GM19455 (cell line): ENCODE results near the gene DDX46.
"Not testable (repeated sequence)": the region's sequence is repeated elsewhere in the genome, so short reads cannot be mapped to it uniquely, and the experiment has no call there.

Experiments used
- ATAC-seq: cut with Tn5 transposase; IDR thresholded peaks from one replicate; pipeline ENCODE4 v1.9.1; 2021; ENCODE audit not compliant: unreplicated experiment

Gene DDX46

DNA sequence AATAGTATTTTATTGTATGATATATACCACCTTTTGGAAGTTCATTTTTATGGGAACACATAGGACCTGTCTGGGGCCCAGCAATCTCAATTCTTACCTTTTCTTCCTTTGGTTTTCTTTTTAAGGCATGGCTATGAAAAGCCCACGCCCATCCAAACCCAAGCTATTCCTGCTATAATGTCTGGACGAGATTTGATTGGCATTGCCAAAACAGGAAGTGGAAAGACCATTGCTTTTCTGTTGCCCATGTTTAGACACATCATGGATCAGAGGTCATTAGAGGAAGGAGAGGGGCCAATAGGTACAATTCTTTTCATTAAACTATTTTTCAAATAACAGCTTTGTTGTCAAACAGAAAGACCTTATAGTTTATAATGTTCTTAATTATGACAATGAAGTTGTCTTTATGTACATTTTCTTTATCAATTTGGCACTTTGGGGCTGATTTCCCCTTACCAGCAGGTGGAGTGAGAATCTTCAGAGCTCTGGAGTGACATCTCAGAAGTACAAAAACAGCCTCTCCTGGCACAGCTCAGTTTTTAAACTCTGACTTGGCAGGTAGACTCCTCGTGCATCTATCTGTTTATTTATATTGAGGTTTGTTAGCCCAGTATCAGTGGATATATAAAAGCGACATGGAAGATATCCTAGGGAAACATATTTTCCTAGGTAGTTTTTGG is 25.8 kb downstream of the DDX46 start:
- ATAC-seq: no peak

DNA sequence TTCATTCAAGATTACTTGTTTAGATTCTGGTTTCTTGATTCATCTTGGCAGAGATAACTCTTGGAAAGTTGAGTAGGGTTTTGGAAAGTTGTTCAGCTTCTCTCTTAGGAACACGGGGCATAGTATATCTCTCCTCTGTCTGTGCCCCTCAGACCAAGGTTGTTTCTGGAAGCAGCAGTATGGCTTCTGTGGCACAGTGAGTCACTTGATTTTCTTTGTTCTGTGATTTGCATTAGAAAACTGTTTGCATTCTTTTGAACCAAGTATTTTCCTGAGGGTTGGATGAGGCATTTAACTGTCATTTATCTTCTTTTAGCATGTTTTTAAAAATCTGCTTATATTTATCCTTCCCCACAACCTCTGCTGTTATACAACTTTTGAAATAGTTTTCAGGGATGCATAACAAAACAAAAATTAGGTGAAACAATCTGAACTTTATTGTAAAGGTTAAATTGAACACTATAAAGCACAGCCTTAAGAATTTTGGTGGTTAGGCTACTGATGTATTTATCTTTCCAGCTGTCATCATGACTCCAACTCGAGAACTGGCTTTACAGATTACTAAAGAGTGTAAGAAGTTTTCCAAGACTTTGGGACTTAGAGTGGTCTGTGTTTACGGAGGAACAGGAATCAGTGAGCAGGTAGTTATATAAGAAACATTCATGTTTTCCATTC is 26.5 kb downstream of the DDX46 start:
- no peak for ATAC-seq

DNA sequence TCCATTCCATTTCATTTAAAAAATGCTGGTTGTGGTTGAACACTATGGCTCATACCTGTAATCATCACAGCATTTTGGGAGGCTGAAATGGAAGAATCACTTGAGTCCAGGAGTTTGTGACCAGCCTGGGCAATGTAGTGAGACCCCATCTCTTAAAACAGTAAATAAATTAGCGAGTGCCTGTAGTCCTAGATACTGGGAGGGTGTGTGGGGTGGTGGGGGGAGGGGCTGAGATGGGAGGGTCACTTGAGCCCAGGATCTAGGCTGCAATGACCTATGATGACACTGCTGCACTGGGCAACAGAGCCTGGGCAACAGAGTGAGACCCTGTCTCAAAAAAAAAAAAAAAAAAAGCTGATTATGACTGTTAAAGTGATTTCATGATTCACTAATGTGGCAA is 29.1 kb downstream of the DDX46 start:
- no peak for ATAC-seq

DNA sequence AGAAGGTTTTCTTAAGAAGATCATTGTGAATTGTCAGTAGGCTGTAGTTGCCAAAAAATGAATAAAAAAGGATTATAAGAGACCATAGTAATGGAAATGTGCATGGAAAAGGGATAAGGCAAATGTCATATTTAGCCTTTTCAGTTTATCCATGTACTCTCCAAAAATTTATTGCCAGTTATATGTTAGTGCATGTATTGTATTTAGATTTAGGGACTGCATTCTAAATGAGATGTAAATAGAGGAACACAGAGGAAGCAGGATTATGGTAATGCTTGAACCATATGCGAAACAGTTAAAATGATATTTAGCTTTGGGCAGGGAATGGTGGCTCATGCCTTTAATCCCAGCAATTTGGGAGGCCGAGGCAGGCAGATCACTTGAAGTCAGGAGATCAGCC is 33.0 kb downstream of the DDX46 start:
- no peak for ATAC-seq

DNA sequence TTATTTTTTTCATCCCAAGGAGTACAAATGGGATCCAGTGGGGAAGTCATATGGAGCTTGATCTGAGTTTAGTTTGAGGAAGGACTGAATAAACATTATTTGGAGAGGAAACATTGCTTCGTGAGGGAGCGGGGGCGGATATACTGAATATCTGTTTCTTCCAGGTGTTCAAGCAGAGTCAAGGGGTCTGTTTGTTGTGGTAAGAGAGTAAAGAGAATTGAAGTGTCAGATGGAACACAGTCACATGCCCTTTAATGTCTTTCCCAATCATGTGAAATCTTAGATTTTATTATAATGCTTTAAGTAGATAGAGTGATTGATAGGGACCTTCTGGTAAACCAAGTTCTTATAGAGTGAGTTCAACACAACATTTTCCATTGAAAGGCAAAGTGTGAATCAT is 33.7 kb downstream of the DDX46 start:
- ATAC-seq: no peak

DNA sequence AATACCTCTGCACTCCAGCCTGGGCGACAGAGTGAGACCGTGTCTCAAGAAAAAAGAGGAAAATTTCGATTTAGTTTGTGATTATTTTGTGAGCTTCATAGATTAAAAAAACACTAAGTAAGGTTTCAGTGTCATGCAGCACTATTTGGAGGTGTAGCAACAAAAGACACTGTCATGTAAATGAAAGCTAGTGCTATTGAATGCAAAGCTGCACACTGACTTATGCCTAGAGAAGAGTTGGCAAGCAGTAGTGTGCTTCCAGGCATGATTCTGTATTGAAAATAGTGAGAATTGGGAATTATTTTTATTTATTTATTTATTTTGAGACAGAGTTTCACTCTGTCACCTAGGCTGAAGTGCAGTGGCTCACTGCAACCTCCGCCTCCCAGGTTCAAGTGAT is 34.5 kb downstream of the DDX46 start:
- no peak for ATAC-seq

DNA sequence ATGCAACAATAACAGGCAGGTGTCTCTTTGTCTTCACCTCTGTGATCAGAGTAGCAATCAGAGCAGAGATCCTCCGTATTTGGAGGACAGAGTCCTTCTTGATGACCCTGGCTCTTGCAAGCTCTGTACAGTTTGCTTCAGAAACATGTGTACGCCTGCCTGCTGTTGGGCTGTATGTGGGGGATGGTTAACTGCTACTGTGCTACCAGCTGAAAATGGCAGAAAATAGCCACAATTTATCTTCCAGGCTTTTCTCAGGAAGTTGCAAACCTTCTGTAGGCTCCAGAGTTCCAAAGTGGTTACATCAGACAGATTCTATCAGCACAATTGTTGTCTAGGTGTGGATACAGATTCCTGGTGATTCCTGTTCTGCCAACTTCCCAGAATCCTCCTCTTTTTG is 35.5 kb downstream of the DDX46 start:
- ATAC-seq: no peak

DNA sequence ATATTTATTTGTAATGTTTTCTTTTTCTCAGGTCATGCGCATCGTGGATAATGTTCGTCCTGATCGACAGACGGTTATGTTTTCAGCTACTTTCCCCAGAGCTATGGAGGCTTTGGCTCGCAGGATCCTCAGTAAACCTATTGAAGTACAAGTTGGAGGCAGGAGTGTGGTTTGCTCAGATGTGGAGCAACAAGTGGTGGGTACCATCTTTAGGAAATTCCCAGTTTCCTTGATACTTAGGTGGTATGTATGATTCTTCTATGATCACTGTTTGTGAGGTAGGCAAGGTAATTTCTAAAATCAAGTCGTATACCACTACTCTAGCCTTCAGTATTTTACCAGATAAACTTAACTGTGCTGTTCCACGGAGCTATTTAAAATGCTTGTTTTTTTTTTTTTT is 36.2 kb downstream of the DDX46 start:
- ATAC-seq: no peak

DNA sequence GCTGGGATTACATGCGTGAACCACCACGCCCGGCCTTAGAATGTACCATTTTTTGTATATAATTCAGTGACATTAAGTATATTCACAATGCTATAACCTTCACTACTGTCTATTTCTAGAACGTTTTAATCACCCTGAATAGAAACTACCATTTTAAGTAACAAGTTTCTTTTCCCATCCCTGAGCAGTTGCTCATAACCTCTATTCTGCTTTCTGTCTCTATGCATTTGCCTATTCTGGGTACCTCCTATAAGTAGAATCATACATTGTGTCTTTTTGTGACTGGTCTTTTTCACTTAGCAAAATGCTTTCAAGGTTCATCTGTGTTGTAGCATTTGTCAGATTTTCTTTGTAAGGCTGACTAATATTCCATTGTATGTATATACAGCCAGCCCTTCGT is 39.9 kb downstream of the DDX46 start:
- no peak for ATAC-seq

DNA sequence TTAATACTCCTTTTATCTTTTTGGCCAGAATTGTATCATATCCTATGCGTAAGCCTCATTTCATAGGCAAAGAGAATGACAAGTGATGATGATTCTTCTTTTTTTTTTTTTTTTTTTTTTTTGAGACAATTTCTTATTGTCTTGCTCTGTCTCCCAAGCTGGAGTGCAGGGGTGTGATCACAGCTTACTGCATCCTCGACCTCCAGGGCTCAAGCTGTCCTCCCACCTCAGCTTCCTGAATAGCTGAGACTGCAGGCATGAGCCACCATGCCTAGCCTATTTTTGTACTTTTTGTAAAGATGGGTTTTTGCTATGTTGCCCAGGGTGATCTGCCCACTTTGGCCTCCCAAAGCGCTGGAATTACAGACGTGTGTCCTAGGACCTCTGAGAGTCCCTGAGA is 45.2 kb downstream of the DDX46 start:
- no peak for ATAC-seq

DNA sequence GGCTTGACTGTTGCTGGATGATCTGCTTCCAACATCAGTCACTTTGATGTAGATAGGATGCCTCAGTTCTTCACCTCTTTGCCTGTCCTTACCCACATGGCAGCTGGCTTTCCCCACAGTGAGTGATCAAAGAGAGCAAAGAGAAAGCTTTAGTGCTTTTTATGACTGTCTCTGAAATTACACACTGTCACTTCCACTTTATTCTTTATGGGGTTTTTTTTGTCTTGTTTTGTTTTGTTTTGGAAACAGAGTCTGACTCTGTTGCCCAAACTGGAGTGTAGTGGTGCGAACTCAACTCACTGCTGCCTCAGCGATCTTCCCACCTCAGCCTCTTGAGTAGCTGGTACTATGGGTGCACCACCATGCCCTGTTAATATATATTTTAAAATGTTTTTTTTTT is 54.8 kb downstream of the DDX46 start:
- ATAC-seq: no peak

DNA sequence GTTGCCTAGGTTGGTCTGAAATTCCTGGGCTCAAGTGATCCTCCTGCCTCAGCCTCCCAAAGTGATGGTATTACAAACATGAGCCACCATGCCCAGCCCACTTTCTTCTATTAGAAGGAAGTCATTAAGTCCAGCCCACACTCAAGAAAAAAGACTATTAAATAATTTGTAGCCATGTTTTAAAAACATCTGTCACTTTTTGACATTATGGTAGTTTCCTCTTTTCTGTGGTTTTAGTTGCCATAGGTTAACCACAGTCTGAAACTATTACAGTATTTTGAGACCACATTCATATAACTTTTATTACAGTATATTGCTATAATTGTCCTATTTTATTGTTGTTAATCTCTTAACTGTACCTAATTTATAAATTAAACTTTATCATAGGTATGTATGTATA is 55.2 kb downstream of the DDX46 start:
- no peak for ATAC-seq

DNA sequence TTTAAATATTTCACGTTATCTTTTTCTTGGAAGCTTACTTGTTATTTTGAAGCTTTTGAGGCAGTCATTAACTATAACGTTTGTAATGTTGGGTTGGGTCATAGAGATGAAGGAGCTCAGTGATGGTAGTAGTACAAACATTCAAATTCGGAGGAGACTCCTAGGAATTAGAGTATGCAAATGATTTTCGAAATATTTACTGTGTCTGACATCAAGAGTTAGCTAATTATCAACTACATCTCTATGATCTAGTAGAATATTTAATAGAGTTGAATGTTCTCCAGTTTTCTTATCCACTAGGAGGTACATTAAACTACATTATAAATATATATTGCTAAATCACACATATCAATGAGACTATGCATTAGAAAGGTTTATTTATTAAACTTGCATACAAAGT is 58.4 kb downstream of the DDX46 start:
- ATAC-seq: no peak

DNA sequence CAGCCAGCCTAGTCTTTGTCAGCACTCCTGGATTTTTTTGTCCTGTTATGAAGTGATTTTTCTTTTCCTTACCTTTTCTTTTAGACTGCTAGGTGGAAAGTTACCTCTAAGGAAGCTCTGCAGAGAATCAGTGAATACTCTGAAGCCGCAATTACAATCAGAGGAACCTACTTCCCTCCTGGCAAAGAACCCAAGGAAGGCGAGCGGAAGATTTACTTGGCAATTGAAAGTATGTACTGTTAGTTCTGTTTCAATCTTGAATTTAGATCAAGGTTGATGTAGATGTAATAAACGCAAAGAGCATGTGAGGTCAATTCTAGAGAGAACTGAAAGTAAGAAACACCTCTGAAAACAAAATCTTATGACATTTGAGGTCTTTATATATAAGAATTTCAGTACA is 60.2 kb downstream of the DDX46 start:
- no peak for ATAC-seq

DNA sequence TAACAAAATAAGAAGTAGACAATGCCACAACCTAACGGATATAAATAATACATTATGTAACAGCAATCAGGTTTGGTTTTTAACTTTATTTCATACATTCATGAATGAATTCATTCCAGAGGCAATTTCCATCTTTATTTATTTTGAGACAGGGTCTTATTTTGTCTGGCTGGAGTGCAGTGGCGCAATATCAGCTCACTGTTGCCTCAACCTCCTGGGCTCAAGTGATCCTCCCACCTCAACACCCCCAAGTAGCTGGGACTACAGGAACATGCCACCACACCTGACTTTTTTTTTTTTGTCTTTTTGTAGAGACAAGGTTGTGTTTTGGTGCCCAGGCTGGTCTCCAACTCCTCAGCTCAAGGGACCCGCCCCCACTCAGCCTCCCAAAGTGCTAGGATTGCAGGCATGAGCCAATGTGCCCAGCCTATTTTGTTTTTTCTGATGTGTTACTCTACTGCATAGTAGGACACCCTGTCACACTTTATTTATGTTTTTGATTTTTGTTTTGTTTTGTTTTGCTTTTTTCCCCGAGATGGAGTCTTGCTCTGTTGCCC is 60.9 kb downstream of the DDX46 start:
- ATAC-seq: no peak

DNA sequence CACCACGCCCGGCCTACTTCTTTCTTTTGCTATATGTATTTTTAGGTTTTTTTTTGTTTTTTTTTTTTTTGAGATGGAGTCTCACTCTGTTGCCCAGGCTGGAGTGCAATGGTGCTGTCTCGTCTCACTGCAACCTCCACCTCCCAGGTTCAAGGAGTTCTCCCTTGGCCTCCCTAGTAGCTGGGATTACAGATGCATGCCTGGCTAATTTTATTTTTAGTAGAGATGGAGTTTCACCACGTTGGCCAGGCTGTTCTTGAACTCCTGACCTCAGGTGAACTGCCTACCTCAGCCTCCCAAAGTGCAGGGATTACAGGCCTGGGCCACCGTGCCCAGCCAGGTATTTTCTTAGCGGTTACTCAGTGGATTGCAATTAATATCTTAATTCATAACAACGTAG is 63.3 kb downstream of the DDX46 start:
- ATAC-seq: no peak

DNA sequence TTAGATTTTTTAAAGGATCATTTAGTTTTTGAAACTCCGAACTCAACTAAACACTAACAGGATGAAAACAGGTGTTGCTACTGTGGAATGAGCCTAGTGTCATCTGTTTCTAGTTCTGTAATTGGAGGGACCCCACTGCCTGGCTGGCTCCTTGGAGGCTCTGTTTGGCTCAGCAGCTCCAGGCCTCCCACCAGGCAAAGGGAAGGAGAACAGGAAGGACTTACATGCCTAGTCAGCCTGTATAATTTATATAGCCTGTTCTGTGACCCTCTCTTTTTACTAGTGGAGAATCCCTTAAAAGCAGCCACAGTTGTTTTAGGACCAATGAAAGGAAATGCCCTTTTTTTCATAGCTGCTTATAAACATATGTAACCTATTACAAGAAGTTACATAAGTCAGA is 66.1 kb downstream of the DDX46 start:
- ATAC-seq: no peak

DNA sequence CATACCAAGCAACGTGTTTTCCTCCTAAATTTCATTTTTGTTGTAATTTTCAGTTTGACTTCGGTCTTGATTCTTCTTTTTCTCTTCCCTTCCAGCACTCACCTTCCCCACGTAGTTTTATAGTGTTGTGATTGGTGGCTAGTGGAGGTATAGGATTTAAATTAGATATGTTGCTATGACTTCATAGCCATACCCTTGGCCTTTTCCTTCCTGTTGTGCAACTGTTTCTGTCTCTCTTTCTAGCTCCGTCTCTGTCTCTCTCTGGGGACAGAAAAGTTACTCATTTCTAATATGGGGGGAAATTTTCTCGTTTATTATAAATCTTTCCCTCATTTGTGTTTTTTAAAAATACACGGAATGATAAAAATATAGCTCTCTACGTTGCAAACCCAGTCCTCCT is 66.6 kb downstream of the DDX46 start:
- ATAC-seq: no peak

DNA sequence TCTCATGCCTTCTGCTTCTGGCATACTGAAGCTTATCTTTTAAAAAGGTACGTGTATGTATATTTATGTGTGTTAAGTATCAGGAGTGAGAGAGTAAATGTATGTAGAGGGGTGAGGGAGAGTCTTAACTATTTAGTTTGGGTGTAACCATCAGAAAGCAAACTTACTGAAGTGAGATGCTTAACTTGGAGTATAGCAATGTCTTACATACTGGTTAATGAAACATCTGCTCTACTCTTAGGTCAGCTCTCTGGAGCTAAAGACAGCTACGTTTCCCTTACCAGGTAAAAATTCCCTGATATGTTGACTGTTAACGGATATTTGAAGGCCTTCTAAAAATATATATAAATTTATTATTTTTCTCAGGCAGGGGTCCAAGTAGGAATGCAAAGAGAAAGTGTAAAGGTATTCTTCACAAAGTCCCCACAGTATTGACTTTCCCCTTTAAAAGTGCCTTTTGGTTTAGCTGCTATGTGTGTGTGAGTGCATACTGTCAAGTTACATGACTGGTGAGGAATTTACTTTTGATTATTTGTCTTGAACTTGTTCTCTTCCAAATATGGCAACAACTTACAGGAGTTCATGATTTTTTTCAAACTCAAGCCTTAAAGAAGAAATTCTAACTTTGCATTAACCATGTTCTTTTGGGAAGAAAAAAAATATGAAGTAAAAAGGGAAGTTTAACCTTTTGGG is 74.9 kb downstream of the DDX46 start:
- ATAC-seq: no peak

DNA sequence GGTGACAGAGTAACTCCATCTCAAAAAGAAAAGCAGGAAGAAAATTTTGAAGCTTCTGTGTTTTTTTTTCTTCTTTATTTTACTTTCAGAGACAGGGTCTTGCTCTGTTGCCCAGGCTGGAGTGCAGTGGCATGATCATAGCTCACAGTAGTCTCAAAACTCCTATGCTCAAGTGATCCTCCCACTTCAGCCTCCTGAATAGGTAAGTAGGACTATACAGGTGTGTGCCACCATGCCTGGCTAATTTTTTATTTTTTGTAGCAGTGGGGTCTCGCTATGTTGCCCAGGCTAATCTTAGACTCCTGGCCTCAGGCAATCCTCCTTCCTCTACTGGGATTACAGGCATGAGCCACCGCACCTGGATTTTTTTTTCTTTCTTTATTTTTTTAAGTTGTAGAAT is 77.0 kb downstream of the DDX46 start:
- no peak for ATAC-seq

DNA sequence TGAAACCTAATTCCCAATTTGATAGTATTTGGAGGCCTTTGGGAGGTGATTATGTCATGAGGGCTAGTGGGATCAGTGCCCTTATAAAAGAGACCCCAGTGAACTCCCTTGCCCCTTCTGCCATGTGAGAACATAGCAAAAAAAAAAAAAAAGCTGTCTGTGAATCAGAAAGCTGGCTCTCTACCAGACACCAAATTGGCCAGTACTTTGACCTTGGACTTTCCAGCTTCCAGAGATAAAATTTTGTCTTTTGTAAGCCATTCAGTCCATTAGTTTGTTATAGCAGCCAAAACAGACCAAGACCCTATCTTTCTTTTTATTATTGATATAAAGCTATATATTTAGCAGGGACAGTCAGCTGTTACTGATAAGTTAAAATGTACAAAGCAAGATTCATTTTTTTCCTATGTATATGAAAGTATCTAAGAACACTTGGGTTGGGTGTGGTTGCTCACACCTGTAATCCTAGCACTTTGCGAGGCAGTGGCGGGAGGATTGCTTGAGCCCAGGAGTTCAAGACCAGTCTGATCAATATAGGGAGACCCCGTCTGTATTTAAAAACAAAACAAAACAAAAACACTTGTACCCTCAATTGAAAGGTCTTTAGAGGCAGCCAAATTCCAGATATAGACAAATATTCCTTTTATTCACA is 79.1 kb downstream of the DDX46 start:
- no peak for ATAC-seq

DNA sequence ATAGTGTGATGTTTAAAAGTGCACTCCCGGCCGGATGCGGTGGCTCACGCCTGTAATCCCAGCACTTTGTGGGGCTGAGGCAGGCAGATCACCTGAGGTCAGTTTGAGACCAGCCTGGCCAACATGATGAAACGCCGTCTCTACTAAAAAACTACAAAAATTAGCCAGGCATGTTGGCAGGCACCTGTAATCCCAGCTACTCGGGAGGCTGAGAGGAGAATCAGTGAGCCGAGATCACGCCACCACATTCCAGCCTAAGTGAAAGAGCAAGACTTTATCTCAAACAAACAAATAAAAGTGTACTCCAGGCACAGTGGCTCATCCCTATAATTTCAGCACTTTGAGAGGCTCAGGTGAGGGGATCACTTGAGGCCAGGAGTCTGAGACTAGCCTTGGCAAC is 79.8 kb downstream of the DDX46 start:
- not testable (repeated sequence) for ATAC-seq
